Tibial nerve (tissue), 3 donors: ENCODE measurements around the gene FBXO46.

Source experiments
- POLR2A ChIP-seq, 2 donors: fragments of 450-650 bp; IDR thresholded peaks; one replicate each; pipeline ENCODE4 v1.6.1; 2017; ENCODE audit warnings: antibody characterized with exemption in 2 of 2, mild to moderate bottlenecking in 2 of 2, moderate library complexity in 2 of 2
- TF ChIP-seq, protein P1 (sequence below), 5 experiments: fragments of 200-600 bp in 3 of 5; fragments of 450-650 bp in 2 of 5; sonication (generic) in 3 of 5; IDR thresholded peaks; one replicate each; pipeline ENCODE4 v1.5.1; 2016 to 2019; ENCODE audit warnings: antibody characterized with exemption in 5 of 5, mild to moderate bottlenecking in 3 of 5, moderate library complexity in 2 of 5

DNA sequence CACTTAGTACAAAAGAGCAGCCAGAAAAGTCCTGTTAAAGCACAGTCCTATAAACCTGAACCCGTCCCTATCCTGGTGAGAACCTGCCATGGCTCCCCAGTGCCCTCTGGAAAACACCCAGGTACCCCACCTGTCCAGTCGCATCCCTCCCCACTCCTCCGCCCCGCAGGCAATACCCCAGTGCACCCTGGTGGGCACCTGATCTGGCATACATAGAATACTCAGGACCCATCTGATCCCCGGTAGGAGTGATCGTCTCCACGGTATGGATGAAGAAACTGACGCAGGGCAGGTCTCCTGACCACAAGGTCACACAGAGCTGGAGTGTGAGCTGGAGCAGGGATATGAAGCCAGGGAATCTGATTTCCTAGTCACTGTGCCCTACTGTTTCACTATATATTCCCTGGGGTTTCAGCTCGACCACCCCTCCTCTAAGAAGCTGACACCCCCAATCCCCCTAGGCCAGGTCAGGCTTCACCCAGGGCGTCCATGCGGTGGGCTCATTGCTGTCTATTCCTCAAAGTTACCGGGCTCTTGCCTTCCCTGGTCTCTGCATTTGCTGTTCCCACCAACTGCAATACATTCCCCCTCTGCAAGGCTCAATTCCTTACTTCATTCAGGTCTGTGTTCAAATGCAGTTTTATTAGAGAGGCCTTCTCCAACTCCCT lies 12.6 kb downstream of the FBXO46 start:
- no peak for TF ChIP-seq POLR2A (IDR thresholded peaks at IDR 0.05)
- TF ChIP-seq, protein P1, sequence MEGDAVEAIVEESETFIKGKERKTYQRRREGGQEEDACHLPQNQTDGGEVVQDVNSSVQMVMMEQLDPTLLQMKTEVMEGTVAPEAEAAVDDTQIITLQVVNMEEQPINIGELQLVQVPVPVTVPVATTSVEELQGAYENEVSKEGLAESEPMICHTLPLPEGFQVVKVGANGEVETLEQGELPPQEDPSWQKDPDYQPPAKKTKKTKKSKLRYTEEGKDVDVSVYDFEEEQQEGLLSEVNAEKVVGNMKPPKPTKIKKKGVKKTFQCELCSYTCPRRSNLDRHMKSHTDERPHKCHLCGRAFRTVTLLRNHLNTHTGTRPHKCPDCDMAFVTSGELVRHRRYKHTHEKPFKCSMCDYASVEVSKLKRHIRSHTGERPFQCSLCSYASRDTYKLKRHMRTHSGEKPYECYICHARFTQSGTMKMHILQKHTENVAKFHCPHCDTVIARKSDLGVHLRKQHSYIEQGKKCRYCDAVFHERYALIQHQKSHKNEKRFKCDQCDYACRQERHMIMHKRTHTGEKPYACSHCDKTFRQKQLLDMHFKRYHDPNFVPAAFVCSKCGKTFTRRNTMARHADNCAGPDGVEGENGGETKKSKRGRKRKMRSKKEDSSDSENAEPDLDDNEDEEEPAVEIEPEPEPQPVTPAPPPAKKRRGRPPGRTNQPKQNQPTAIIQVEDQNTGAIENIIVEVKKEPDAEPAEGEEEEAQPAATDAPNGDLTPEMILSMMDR (IDR thresholded peaks at IDR 0.05), result no peak
